ENCODE data around the gene NFKB1. TPM values are rescaled to one million over a fixed set of nuclear protein-coding genes. Genes with fewer than 3 reads are reported as not detected.

NFKB1 gene
- total RNA-seq, 1 donor from 2014 or later: 6.5 TPM

- FAIRE-seq (no peak), DNase-seq (ENCODE audit: low spot score in 2 of 2) (no peak)
Measured at GRCh38 chr4:102527695-102528283, 26.6 kb downstream of the NFKB1 start.

DNA sequence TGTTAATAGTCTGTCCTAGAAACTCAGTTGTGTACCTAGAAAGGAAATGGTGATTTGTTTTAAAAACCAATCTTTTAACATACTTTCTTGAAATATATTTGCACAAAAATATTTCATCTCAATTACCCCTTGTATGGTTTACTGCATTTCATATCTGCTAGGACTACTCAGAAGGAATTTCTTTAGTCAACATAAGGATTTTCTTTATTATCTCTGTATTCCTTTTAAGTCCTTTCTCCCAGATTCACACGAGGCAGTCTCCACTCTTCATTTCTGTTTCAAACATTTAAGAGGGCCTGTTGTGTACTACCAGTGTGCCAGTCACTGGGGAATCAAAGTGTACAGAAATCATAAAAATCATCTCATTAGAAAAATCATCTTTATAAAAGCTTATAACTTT, 28.8 kb downstream of the NFKB1 start:
- FAIRE-seq: no peak

DNA sequence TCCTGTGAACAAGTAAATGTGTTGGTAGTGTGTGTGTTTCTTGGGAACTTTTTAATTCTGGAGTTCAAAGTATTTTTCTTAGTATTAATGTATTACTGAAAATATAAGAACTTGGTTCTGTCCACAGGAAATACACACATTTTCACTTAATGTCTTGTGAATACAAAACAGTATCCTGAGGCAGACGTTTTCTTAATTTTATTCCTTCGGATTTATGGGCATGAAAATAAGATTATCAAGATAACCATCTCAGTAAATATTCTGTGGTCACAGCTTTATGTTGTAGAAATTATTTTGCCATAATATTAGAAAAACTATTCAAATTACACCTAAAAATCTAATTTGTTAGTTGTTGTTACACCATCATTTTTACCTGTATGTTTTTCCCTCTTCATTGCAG, 29.8 kb downstream of the NFKB1 start:
- DNase-seq (ENCODE audit: low spot score in 2 of 2) (no peak), FAIRE-seq (no peak)

More for the DNA sequence above, 28.8 kb downstream of the NFKB1 start:
- DNase-seq (ENCODE audit: low spot score in 2 of 2): no peak

DNA sequence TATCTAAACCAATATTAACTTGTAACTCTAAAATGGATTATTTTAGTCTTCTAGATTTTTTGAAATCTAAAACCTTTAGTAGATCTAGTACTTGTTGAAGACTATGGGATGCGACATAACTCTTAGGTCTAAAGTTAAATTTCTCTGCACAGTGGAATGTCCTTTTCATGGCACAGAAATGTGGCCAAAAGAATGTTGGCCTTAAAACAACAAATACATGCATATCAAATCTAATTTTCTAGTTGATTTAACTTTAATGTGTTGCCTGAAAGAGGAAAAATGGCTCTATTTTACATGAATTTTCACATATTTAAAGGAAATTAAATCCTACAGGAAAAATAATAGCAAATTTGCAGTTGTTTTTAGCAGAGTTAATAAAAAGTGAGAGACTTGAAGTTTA, 30.3 kb downstream of the NFKB1 start:
- FAIRE-seq (no peak), DNase-seq (ENCODE audit: low spot score in 2 of 2) (no peak)

DNA sequence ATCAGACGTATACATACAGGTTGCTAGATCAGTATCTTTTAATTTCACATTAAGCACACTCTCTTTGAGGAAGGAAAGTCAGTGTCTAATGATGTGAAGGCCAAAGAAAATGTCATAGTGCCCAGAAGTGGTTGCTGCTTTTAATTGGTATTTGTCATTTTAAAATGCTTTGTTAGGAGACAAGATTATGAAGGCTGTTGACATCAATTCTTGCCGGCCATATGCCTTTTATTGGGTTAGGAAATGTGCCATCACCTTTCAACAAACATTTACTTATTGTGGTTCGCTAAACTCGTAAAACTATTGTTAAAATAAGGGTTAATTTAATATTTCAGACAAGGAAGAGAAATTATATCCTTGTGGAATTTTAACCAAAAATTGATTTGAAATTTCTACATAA, 32.2 kb downstream of the NFKB1 start:
- FAIRE-seq (no peak), DNase-seq (ENCODE audit: low spot score in 2 of 2) (no peak)

DNA sequence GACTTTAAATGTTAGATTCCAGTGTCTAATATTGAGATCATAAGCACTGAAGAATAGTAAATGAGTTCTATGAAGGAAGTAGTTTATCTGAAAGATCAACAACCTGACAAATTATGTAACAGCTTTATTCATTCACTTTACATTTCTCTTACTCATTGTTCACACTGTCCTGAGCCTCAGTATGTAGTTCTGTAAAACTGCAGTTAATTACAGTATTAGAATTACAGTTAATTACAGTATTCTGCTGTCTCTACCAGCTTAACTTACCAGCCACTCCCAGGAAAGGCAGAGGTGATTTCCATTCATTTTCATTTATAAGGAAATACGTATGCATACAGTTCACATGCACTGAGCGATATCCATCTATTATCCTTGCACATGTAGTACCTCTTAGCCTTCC, 32.7 kb downstream of the NFKB1 start:
- no peak for DNase-seq (ENCODE audit: low spot score in 2 of 2)
- no peak for FAIRE-seq

GRCh38 chr4:102534845-102535244, 33.7 kb downstream of the NFKB1 start:
- no peak for FAIRE-seq

GRCh38 chr4:102535398-102536082, 34.4 kb downstream of the NFKB1 start:
- no peak for DNase-seq (ENCODE audit: low spot score in 2 of 2)

More at GRCh38 chr4:102534845-102535244, 33.7 kb downstream of the NFKB1 start:
- no peak for DNase-seq (ENCODE audit: low spot score in 2 of 2)

DNA sequence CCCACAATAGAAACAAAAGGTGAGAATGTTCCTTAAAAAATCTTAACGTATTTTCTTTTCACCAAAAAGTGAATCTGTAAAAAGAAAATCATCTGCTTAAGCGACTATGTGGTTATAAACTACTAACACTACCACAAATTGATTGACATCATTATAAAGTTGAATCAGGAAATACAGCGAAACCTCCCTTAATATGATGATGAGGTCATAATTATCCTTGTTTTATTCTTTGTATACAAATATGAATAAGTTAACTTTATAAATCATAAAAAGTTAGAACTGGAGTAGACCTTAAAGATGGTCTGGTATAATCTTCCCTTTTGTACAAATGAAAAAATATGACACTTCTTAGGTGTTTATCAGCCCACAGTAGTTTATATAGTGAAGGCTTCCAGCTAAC, 35.6 kb downstream of the NFKB1 start:
- no peak for FAIRE-seq

More at GRCh38 chr4:102535398-102536082, 34.4 kb downstream of the NFKB1 start:
- no peak for FAIRE-seq

GRCh38 chr4:102537269-102537668, 36.1 kb downstream of the NFKB1 start:
- no peak for FAIRE-seq

More for the DNA sequence above, 35.6 kb downstream of the NFKB1 start:
- DNase-seq (ENCODE audit: low spot score in 2 of 2): no peak

DNA sequence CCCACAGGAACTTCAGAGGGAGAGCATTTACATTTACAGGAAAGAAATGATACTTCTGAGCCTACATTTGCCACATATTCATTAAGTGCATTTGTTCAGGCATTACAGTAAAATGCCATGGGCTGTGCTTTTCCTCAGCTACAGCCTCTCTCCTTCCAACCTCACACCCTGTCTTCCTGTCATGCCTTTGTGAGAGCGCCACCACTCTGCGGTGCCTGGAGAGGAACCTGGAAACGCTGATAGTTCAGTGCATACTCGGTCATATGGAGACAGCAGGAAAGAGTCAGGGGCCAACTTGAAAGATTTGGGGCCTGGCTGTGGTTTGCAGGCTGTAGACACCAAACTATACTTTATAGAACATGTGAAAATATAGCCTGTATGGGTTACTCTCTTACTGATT, 40.5 kb downstream of the NFKB1 start:
- no peak for FAIRE-seq

More at GRCh38 chr4:102537269-102537668, 36.1 kb downstream of the NFKB1 start:
- no peak for DNase-seq (ENCODE audit: low spot score in 2 of 2)

DNA sequence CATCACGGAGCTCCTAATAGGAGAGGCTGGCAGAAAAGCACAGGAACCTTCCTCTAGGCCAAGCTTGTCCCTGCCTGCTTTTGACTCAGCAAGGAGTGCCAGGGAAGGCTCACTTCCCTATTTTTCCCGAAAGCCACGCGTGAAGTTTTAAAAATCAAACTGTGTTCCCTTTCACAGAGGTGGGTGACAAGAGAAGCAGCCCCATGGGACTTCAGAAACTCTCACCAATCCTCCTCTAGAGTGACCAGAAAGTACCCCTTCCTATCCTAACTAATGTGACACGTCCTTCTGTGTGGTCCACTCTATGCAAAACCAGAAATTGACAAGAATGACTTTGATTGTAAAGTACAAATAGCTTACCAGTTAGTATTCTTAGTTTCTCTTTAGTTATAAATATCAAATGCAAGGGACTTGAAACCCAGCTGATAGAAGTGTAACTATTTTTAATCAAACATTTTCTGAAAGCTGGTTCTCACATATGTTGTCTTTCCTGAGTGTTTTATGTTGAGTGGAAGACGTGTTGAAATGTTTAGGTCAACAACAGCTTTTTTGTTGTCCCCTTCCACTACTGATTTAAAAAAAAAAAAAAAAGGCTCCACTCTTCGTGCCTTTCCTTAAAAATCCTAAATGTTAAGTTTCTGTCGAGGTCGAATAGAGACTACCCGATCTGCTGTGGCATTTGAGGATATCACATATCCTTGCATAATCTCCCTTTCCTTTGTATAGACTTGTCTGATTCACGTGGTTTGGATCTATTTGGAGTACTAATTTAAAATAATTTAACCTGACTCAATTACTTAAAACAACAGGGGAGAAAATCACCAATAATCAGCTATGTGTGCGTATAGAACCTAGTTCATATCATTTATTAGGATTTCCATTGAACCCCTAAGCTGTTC, 42.1 kb downstream of the NFKB1 start:
- DNase-seq (ENCODE audit: low spot score in 2 of 2) (no peak), FAIRE-seq (no peak)

More for the DNA sequence above, 40.5 kb downstream of the NFKB1 start:
- no peak for DNase-seq (ENCODE audit: low spot score in 2 of 2)

DNA sequence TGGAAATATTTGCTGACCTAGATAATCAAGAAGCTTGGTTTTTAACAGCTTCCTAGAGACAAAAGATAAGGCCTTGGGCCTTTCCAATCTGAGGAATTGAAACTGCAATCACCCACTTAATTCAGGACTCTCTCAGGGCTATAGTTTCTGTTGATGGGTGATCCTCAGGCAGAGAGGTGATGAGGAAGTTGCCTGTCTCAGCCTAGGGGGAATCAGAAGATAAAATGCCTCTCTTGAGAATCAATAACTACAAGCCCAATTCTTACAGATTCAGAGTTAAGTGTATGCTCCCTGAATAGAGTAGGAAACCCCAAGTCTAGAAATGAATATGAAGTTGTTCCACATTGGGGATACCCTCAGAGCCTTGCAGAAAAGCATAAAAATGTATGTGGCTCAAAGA, 45.5 kb downstream of the NFKB1 start:
- FAIRE-seq (no peak), DNase-seq (ENCODE audit: low spot score in 2 of 2) (no peak)

- DNase-seq (ENCODE audit: low spot score in 2 of 2) (no peak), FAIRE-seq (no peak)
Measured at GRCh38 chr4:102547973-102548372, 46.8 kb downstream of the NFKB1 start.

GRCh38 chr4:102551958-102552565, 50.9 kb downstream of the NFKB1 start:
- no peak for FAIRE-seq
- DNase-seq (ENCODE audit: low spot score in 2 of 2): no peak

GRCh38 chr4:102552781-102553180, 51.6 kb downstream of the NFKB1 start:
- DNase-seq (ENCODE audit: low spot score in 2 of 2): no peak
- no peak for FAIRE-seq

GRCh38 chr4:102553982-102554381, 52.8 kb downstream of the NFKB1 start:
- DNase-seq (ENCODE audit: low spot score in 2 of 2): no peak
- no peak for FAIRE-seq

DNA sequence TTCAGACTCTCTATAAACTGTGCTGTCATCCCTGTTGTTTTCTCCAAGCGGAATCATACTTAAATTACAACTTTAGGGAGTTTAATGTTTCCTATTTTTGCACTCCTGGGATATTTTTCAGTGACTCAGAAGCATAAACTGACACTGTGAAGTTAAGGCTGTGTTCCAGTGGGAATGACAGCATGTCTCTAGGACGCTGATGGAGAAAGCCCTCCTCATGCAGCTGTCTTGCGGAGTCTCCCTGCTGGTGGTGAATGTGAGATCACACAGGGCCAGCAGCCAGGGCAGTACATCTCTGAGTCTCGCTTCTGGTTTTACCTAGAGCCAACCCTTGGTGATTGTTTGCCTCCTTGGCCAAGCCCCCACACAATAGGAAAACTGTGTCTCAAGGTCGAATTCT, 53.3 kb downstream of the NFKB1 start:
- peak; percentile 12 for DNase-seq (ENCODE audit: low spot score in 2 of 2)
- no peak for FAIRE-seq

DNA sequence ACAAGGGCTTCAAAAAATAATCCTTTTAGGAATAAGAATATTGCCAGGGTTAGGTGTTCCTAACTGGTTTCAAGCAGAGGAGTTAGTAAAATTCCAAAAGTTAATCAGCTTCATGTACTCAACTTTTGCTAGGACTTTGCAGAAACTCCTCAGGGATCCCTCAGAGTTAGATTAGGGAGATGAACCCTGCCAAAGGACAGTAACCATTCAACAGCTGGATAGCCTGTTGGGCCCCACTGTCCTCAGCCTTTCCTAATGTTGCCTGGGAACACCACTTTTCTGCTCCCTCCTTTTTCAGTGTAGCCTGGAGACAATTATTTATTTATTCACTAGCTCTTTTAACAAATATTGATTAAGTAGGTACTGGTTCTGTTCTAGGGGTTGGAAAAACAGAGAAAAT, 53.8 kb downstream of the NFKB1 start:
- FAIRE-seq: no peak

DNA sequence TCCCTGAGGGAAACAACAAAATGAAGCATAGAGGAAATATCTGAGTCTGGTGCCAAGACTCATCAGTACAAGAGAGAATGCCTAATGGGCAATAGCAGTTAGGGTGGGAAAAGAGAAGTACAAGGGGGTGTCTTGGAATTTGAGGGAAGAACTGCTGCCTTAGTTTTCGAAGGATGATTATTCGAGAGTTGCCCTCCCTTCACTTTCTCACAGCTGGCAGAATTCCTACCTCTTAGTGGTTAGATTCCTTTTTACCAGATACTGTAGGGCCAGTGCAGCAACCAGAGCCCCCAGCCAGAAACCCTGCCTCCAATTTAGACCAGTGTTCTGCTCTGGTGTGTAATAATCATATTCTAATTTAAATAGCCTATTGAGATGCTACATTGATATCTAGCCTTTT, 56.5 kb downstream of the NFKB1 start:
- FAIRE-seq: no peak
- DNase-seq (ENCODE audit: low spot score in 2 of 2): no peak

More for the DNA sequence above, 53.8 kb downstream of the NFKB1 start:
- no peak for DNase-seq (ENCODE audit: low spot score in 2 of 2)

DNA sequence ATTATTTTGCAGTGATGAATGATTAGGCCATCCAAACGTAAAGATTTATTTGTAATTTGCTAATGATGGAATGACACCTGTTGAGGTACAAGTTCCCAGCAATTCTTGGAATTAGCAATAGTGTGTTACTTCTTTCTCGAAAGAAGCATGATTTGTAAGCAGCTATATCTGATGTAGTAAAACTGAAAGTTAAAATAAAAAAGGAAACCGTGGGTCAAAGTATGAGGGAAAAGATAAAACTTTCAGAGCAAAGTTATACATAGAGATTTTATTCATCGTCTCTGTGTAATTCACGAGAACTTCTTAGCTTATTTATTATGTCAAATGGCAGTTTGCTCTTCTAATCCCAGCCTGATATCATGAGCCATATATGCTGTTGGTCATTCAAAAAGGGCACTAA, 59.0 kb downstream of the NFKB1 start:
- DNase-seq (ENCODE audit: low spot score in 2 of 2) (no peak), FAIRE-seq (no peak)

Measured in frontal cortex (tissue), 4 donors.